Spleen (tissue), 7 donors: ENCODE measurements around the gene CD48.

Experiments used
- CTCF ChIP-seq, 11 experiments: fragments of 200-600 bp in 7 of 11; fragments of 450-650 bp in 4 of 11; sonication (generic) in 4 of 11; IDR thresholded peaks in 8 of 11; conservative IDR thresholded peaks in 3 of 11; 1 replicate in 7 of 11; 2 replicates in 4 of 11; pipeline versions ENCODE4 v1.4.0 to v1.8.0; 2016 to 2021; ENCODE audit warnings: antibody characterized with exemption in 11 of 11, inconsistent platforms in 4 of 11, mild to moderate bottlenecking in 1 of 11
- POLR2A ChIP-seq, 3 donors: fragments of 450-650 bp; IDR thresholded peaks; one replicate each; pipeline ENCODE4 v1.5.1; 2017; ENCODE audit warnings: antibody characterized with exemption in 3 of 3, mild to moderate bottlenecking in 1 of 3
- POLR2AphosphoS5 ChIP-seq, 3 donors: sonication (generic); formaldehyde crosslinking; IDR thresholded peaks; one replicate each; pipeline ENCODE4 v1.5.1; 2017; ENCODE audit warnings: antibody characterized with exemption in 3 of 3
- donor health status: DM: no; HTN: no; CAD: no; lungs with moderate emphysema.
- donor health status: DM: no; HTN: no; CAD: no.
- donor health status: DM: no; HTN: no; CAD: no.

GRCh38 chr1:160718210-160718609 is 6.6 kb upstream of the CD48 start:
- TF ChIP-seq CTCF (IDR thresholded peaks at IDR 0.05 in 8 of 11, conservative IDR thresholded peaks at IDR 0.05 in 3 of 11) (no peak), POLR2AphosphoS5 (IDR thresholded peaks at IDR 0.05) (no peak), POLR2A (IDR thresholded peaks at IDR 0.05) (no peak)
